HL-60 (cell line): ENCODE results near the gene PLAAT2.

Experiments used
- DNase-seq, 2 experiments: peaks; one replicate each; pipeline ENCODE4 v3.0.0-alpha.2; 2010 to 2020; ENCODE audit warnings: low read depth in 1 of 2, low spot score in 1 of 2
- H3K27ac ChIP-seq: fragments of 250-450 bp; sonication (Bioruptor Pico); replicated peaks from 2 replicates; pipeline ENCODE4 v1.5.1; 2020; ENCODE audit warnings: mild to moderate bottlenecking, moderate library complexity
- H3K27me3 ChIP-seq: fragments of 250-450 bp; sonication (Bioruptor Pico); 2 replicates; pipeline ENCODE4 v1.5.1; 2021; ENCODE audit warnings: mild to moderate bottlenecking, moderate library complexity; ENCODE audit not compliant: insufficient read depth, poor library complexity, severe bottlenecking
- H3K4me3 ChIP-seq: replicated peaks from 2 replicates; pipeline ENCODE4 v1.5.1; 2011; ENCODE audit warnings: mild to moderate bottlenecking, control low read depth, low read length; ENCODE audit not compliant: insufficient read depth
- GABPA ChIP-seq: IDR thresholded peaks from 2 replicates; pipeline ENCODE4 v1.6.1; 2012; ENCODE audit warnings: low read depth
- POLR2AphosphoS5 ChIP-seq: IDR thresholded peaks from 2 replicates; pipeline ENCODE4 v1.6.1; 2012; ENCODE audit warnings: low read depth
- SPI1 ChIP-seq: IDR thresholded peaks from 2 replicates; pipeline ENCODE4 v1.6.1; 2012; ENCODE audit warnings: low read depth, mild to moderate bottlenecking, borderline replicate concordance
- TF ChIP-seq, protein P1 (sequence below): IDR thresholded peaks from one replicate; pipeline ENCODE4 v1.5.1; 2011; ENCODE audit warnings: low read length, control low read depth, inconsistent platforms; ENCODE audit not compliant: insufficient read depth
- TF ChIP-seq, protein P2 (sequence below): IDR thresholded peaks from 2 replicates; pipeline ENCODE4 v1.6.1; 2012; ENCODE audit warnings: low read depth; ENCODE audit not compliant: insufficient replicate concordance

Gene PLAAT2

DNA sequence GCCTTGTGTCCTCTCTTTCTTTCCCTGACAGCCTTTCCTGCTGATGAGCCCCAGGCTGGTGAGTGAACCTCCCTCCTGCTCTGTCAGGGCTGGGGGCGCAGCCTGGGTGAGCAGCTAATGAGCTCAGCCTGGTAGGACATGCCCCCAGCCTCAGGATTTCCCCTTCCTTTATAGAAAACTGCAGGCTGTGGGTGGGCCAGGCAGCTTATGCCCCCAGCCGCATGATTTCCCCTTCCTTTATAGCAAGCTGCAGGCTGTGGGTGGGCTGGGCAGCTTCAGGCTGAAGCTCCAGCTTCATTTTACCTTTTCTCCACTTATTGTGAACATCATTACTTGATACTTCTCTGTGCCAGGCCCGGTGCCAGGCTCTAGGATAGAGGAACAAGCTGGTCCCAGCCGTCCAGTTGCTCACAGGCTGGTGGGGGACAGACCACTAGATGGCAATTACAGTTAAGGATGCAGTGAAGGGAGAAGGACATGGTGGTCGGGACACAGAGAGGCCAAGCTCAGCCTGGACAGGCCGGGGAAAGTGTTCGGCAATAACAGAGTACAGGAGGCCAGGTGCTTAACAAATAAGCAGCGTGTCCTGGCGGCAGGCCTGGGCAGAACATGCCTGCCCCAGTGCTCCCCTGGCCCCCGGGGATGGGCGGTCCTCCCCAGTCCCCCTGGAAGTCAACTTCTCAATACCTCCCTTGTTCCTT is 52.0 kb downstream of the PLAAT2 start:
- H3K4me3 ChIP-seq = no peak overlapping the region
- no peak overlapping the region for H3K27ac ChIP-seq
- no peak for DNase-seq
- no peak for TF ChIP-seq SPI1
- TF ChIP-seq POLR2AphosphoS5 = no peak
- TF ChIP-seq, protein P1, sequence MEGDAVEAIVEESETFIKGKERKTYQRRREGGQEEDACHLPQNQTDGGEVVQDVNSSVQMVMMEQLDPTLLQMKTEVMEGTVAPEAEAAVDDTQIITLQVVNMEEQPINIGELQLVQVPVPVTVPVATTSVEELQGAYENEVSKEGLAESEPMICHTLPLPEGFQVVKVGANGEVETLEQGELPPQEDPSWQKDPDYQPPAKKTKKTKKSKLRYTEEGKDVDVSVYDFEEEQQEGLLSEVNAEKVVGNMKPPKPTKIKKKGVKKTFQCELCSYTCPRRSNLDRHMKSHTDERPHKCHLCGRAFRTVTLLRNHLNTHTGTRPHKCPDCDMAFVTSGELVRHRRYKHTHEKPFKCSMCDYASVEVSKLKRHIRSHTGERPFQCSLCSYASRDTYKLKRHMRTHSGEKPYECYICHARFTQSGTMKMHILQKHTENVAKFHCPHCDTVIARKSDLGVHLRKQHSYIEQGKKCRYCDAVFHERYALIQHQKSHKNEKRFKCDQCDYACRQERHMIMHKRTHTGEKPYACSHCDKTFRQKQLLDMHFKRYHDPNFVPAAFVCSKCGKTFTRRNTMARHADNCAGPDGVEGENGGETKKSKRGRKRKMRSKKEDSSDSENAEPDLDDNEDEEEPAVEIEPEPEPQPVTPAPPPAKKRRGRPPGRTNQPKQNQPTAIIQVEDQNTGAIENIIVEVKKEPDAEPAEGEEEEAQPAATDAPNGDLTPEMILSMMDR = no peak
- TF ChIP-seq GABPA = no peak
- TF ChIP-seq, protein P2, sequence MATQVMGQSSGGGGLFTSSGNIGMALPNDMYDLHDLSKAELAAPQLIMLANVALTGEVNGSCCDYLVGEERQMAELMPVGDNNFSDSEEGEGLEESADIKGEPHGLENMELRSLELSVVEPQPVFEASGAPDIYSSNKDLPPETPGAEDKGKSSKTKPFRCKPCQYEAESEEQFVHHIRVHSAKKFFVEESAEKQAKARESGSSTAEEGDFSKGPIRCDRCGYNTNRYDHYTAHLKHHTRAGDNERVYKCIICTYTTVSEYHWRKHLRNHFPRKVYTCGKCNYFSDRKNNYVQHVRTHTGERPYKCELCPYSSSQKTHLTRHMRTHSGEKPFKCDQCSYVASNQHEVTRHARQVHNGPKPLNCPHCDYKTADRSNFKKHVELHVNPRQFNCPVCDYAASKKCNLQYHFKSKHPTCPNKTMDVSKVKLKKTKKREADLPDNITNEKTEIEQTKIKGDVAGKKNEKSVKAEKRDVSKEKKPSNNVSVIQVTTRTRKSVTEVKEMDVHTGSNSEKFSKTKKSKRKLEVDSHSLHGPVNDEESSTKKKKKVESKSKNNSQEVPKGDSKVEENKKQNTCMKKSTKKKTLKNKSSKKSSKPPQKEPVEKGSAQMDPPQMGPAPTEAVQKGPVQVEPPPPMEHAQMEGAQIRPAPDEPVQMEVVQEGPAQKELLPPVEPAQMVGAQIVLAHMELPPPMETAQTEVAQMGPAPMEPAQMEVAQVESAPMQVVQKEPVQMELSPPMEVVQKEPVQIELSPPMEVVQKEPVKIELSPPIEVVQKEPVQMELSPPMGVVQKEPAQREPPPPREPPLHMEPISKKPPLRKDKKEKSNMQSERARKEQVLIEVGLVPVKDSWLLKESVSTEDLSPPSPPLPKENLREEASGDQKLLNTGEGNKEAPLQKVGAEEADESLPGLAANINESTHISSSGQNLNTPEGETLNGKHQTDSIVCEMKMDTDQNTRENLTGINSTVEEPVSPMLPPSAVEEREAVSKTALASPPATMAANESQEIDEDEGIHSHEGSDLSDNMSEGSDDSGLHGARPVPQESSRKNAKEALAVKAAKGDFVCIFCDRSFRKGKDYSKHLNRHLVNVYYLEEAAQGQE = no peak
- no peaks in the 10 kb centered on the region for H3K27me3 ChIP-seq

GRCh38 chr11:63510360-63511047 is 52.7 kb downstream of the PLAAT2 start:
- H3K27ac ChIP-seq = no peak overlapping the region
- DNase-seq = no peak
- no peak overlapping the region for H3K4me3 ChIP-seq
- TF ChIP-seq, protein P2 = no peak
- TF ChIP-seq GABPA (no peak), SPI1 (no peak), POLR2AphosphoS5 (no peak)
- TF ChIP-seq, protein P1 = no peak
- no peaks in the 10 kb centered on the region for H3K27me3 ChIP-seq

DNA sequence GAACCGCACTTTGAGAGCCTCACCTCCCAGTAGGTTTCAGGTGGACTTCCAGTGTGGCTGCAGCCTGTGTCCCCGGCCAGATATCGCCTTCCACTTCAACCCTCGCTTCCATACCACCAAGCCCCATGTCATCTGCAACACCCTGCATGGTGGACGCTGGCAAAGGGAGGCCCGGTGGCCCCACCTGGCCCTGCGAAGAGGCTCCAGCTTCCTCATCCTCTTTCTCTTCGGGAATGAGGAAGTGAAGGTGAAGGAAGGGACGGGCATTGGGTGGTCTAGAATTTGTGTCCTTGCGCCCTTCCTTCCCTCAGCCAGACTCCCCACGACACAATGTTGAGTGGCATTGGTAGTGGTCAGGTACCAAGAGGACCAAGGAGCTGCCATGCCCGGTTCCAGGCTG is 54.4 kb downstream of the PLAAT2 start:
- Histone ChIP-seq H3K27me3 (no peaks in the 10 kb centered on the region), H3K4me3 (no peak overlapping the region), H3K27ac (no peak overlapping the region)
- peak; percentile 71 for TF ChIP-seq SPI1
- no peak for TF ChIP-seq GABPA
- no peak for TF ChIP-seq POLR2AphosphoS5
- TF ChIP-seq, protein P2 = no peak
- no peak for DNase-seq
